Measurements from ENCODE around the gene ZNF431.

Gene ZNF431

GRCh38 chr19:21141787-21142464 lies at the start of gene ZNF431:
Gene ZNF431, plus strand, starts transcription at chr19:21142040. Its CDS starts 144 bp downstream, at chr19:21142184.
- peak; percentile 94 for DNase-seq (ENCODE audit: low read depth)
- H3K4me3 ChIP-seq (ENCODE audit: control insufficient read depth, low read depth, low read length) = peak within 1 kb of the TSS; percentile 71
- TF ChIP-seq CTCF (conservative IDR thresholded peaks at IDR 0.05; ENCODE audit: control insufficient read depth, insufficient read depth, low read depth, low read length) = no peak

- no peak for DNase-seq (ENCODE audit: low read depth)
- TF ChIP-seq CTCF (conservative IDR thresholded peaks at IDR 0.05; ENCODE audit: control insufficient read depth, insufficient read depth, low read depth, low read length) = no peak
- no peak overlapping the region for H3K4me3 ChIP-seq (ENCODE audit: control insufficient read depth, low read depth, low read length)
Observed at GRCh38 chr19:21092109-21092508, 49.7 kb upstream of the ZNF431 start.

DNA sequence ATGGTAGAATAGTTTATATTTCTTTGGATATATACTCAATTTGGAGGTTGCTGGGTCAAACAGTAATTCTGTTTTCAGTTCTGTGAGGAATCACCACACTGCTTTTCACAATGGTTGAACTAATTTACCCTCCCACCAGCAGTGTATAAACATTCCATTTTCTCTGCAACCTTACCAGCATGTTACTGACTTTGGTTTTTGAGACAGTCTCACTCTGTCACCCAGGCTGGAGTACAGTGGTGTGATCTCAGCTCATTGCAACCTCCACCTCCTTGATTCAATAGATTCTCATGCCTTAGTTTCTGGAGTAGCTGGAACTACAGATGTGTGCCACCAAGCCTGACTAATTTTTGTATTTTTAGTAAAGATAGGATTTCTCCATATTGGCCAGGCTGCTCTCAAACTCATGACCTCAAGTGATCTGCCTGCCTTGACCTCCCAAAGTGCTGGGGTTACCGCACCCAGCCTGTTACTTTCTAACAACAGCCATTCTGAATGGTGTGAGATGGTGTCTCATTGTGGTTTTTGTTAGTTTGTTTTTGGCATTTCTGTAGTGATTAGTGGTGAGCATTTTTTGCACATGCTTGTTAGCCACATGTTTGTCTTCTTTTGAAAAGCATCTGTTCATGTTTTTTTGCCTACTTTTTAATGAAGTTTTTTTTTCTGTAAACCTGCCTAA lies 47.4 kb upstream of the ZNF431 start:
- DNase-seq (ENCODE audit: low read depth) = no peak
- TF ChIP-seq CTCF (conservative IDR thresholded peaks at IDR 0.05; ENCODE audit: control insufficient read depth, insufficient read depth, low read depth, low read length) = no peak
- H3K4me3 ChIP-seq (ENCODE audit: control insufficient read depth, low read depth, low read length) = no peak overlapping the region

DNA sequence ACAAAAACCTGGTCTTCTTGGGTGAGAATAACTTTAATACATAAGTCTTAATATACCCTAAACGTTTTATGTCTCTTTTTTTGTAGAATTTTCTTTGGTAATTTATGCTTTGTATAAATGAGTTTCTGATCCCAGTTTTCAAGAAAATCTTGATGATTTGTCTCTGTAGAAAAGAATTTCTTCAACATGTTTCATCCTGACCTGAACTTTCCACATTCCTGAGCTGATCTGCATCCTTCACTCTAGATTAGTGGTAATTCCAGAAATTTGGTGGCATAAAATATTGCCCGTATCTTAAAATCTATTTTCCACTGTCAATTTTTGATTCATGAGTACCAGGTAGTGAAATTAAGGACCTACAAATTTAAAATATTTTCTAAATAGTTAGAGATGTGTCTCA lies 43.5 kb upstream of the ZNF431 start:
- DNase-seq (ENCODE audit: low read depth) = no peak
- H3K4me3 ChIP-seq (ENCODE audit: control insufficient read depth, low read depth, low read length) = no peak overlapping the region
- no peak for TF ChIP-seq CTCF (conservative IDR thresholded peaks at IDR 0.05; ENCODE audit: control insufficient read depth, insufficient read depth, low read depth, low read length)

GRCh38 chr19:21101521-21102242 lies 40.2 kb upstream of the ZNF431 start:
- no peak for TF ChIP-seq CTCF (conservative IDR thresholded peaks at IDR 0.05; ENCODE audit: control insufficient read depth, insufficient read depth, low read depth, low read length)
- H3K4me3 ChIP-seq (ENCODE audit: control insufficient read depth, low read depth, low read length) = no peak overlapping the region
- no peak for DNase-seq (ENCODE audit: low read depth)

- no peak overlapping the region for H3K4me3 ChIP-seq (ENCODE audit: control insufficient read depth, low read depth, low read length)
- peak; percentile 46 for DNase-seq (ENCODE audit: low read depth)
- no peak for TF ChIP-seq CTCF (conservative IDR thresholded peaks at IDR 0.05; ENCODE audit: control insufficient read depth, insufficient read depth, low read depth, low read length)
Observed at GRCh38 chr19:21109116-21109515, 32.7 kb upstream of the ZNF431 start.
